ENCODE results near the gene EBF4.
"Not testable (repeated sequence)": the region's sequence is repeated elsewhere in the genome, so short reads cannot be mapped to it uniquely, and the experiment has no call there.

The EBF4 gene

GRCh38 chr20:2673453-2673852 lies 19.1 kb upstream of the EBF4 start:
- DNase-seq (ENCODE audit: low read depth) = no peak
- no peak for TF ChIP-seq CTCF (IDR thresholded peaks at IDR 0.05; ENCODE audit: low read depth, low read length, missing control alignments)
- H3K4me3 ChIP-seq (ENCODE audit: low read depth, low read length) = no peak overlapping the region

- DNase-seq (ENCODE audit: low read depth) = no peak
- H3K4me3 ChIP-seq (ENCODE audit: low read depth, low read length) = no peak overlapping the region
- no peak for TF ChIP-seq CTCF (IDR thresholded peaks at IDR 0.05; ENCODE audit: low read depth, low read length, missing control alignments)
Measured at GRCh38 chr20:2680046-2680445, 12.5 kb upstream of the EBF4 start.

- not testable (repeated sequence) for H3K4me3 ChIP-seq (ENCODE audit: low read depth, low read length); DNase-seq (ENCODE audit: low read depth)
Measured at GRCh38 chr20:2682040-2682439, 10.5 kb upstream of the EBF4 start.

- DNase-seq (ENCODE audit: low read depth); H3K4me3 ChIP-seq (ENCODE audit: low read depth, low read length): not testable (repeated sequence)
Measured at GRCh38 chr20:2684817-2685216, 7.8 kb upstream of the EBF4 start.

GRCh38 chr20:2687514-2687913 lies 5.1 kb upstream of the EBF4 start:
- no peak overlapping the region for H3K4me3 ChIP-seq (ENCODE audit: low read depth, low read length)
- no peak for TF ChIP-seq CTCF (IDR thresholded peaks at IDR 0.05; ENCODE audit: low read depth, low read length, missing control alignments)
- no peak for DNase-seq (ENCODE audit: low read depth)

- H3K4me3 ChIP-seq (ENCODE audit: low read depth, low read length) = no peak overlapping the region
- no peak for DNase-seq (ENCODE audit: low read depth)
Measured at GRCh38 chr20:2688041-2688591, 4.5 kb upstream of the EBF4 start.

GRCh38 chr20:2690213-2690612 lies 2.4 kb upstream of the EBF4 start:
- no peak for TF ChIP-seq CTCF (IDR thresholded peaks at IDR 0.05; ENCODE audit: low read depth, low read length, missing control alignments)
- DNase-seq (ENCODE audit: low read depth) = no peak
- no peak overlapping the region for H3K4me3 ChIP-seq (ENCODE audit: low read depth, low read length)

More at GRCh38 chr20:2688041-2688591, 4.5 kb upstream of the EBF4 start:
- TF ChIP-seq CTCF (IDR thresholded peaks at IDR 0.05; ENCODE audit: low read depth, low read length, missing control alignments) = peak; percentile 65

GRCh38 chr20:2690718-2691117 lies 1.9 kb upstream of the EBF4 start:
- H3K4me3 ChIP-seq (ENCODE audit: low read depth, low read length) = no peak overlapping the region
- no peak for DNase-seq (ENCODE audit: low read depth)
- TF ChIP-seq CTCF (IDR thresholded peaks at IDR 0.05; ENCODE audit: low read depth, low read length, missing control alignments) = no peak

Measured in GM12864 (cell line).